Fibroblast of lung (primary cell): ENCODE measurements around the gene PUM2.

Experiments
- EZH2 ChIP-seq: IDR thresholded peaks from 2 replicates; pipeline ENCODE4 v1.5.1; 2012; ENCODE audit warnings: low read length, control low read depth, mild to moderate bottlenecking; ENCODE audit errors: missing control alignments
- TF ChIP-seq, protein P1 (sequence below), 2 donors: IDR thresholded peaks in 1 of 2; conservative IDR thresholded peaks in 1 of 2; 1 replicate in 1 of 2; 2 replicates in 1 of 2; pipeline ENCODE4 v1.5.1; 2011 to 2012; ENCODE audit warnings: low read length in 2 of 2, control low read depth in 1 of 2, inconsistent platforms in 1 of 2, low read depth in 1 of 2, mild to moderate bottlenecking in 1 of 2

DNA sequence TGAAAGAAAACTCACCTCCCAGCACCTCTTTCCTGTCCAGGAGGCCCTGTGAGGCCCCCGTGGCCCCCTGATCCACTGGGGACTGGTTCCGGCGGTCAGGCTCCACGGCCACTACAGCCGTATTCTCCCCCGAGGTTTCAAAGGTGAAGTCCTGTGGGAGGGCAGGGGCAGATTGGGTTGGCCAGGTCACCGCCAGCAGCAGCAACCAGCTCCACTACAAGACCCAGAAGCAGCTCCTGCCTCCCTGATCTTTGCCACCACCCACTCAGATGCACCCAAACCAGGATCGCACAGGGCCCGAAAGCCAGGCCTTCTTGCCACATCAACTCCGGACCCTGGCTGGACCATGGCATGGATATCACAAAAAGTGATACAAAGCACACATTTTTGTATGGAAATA, 147.6 kb downstream of the PUM2 start:
- TF ChIP-seq, protein P1, sequence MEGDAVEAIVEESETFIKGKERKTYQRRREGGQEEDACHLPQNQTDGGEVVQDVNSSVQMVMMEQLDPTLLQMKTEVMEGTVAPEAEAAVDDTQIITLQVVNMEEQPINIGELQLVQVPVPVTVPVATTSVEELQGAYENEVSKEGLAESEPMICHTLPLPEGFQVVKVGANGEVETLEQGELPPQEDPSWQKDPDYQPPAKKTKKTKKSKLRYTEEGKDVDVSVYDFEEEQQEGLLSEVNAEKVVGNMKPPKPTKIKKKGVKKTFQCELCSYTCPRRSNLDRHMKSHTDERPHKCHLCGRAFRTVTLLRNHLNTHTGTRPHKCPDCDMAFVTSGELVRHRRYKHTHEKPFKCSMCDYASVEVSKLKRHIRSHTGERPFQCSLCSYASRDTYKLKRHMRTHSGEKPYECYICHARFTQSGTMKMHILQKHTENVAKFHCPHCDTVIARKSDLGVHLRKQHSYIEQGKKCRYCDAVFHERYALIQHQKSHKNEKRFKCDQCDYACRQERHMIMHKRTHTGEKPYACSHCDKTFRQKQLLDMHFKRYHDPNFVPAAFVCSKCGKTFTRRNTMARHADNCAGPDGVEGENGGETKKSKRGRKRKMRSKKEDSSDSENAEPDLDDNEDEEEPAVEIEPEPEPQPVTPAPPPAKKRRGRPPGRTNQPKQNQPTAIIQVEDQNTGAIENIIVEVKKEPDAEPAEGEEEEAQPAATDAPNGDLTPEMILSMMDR (conservative IDR thresholded peaks at IDR 0.05 in 1 of 2, IDR thresholded peaks at IDR 0.05 in 1 of 2; ENCODE audit: low read depth in 1 of 2, low read length in 2 of 2), result no peak
- TF ChIP-seq EZH2, result no peak
